Ecto neural progenitor cell (in vitro differentiated cells): ENCODE results near the gene RAPSN.

Experiments used
- DNase-seq: peaks from one replicate; pipeline ENCODE4 v3.0.0-alpha.2; 2018; ENCODE audit warnings: low spot score

RAPSN gene

DNA sequence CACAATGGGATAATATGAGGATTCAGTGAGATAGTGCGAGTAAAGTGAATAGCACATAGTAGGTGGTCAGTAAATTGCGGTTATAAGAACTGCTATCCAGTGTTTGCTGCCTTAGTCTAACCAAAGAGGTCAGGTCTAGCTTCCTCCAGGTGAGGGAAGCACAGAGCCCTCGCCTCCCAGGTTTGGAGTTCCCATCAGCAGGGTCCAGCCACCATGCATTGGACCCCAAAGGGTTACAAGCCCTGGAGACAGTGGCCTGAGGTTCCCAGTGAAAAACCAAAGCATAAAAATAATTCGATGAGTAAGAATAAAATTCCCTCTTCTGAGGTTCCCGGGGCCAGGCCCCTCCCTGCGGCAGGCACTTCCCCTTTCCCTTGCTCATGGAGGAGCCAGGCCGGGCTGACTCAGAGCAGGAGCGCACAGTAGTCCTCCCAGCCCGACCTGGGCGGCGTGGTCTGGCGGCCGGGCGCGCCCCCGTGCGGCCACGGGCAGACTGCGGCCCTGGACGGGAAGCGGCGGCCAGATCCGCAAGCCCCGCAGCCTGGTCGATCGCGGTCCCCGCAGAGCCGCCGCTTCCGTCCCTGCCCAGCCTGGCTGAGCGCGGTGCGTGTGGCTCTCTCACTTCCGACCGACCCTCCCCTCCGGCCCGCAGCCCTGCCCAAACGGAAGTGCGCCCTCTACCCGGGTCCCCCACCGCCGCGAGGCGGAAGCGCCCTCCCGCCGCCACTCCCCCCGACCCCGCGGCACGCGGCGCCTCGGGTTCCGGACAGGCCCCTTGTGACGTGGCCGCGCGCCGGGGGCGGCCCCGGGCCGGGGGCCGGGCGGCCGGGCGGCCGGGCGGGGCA, 41.0 kb downstream of the RAPSN start, which contains the start of gene SLC39A13:
TSS of gene SLC39A13 (plus strand) at position 845 of the 845 bp plus-strand sequence. CDS start 1,505 bp downstream, outside the sequence.
- peak; percentile 97 for DNase-seq

DNA sequence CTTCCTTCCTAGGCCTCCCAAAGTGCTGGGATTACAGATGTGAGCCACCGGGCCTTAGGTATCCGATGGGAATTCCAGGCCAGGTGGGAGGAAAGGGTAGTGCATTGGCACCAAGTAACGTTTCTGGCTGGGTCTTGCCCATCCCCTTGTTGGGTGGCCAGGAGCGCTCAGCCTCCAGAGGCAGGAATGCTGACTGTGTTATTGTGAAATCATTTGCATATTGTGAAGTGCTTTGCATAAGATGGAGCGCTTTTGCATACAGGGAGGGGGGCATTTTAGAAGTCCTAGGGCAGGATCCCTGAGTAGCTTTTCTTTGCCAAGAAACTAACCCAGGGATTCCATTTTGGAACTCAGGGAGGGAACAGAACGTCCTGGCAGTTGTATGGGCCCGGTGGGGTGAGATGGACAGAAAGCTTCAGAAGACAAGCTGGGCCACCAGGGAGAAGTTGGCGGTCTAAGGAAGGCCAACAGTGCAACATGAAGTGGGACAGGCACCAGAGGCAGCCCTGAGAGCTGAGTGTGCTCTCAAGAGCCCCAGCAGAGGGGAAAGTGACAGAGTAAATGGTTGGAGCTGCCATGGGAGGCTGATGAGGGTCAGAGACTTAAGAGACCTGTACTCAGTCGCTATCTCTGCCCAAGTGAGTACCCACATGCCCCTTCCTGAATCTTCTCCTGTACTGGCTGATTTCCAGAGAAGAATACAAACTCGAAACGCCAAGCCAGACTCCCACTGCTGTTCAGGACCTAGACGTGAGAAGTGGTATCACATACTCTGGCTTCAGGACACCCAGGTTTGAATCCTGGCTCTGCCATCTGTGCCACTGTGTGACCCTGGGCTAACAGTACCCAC, 41.8 kb downstream of the RAPSN start:
- DNase-seq, result no peak

GRCh38 chr11:47403571-47403970, 45.4 kb downstream of the RAPSN start:
- DNase-seq, result no peak

DNA sequence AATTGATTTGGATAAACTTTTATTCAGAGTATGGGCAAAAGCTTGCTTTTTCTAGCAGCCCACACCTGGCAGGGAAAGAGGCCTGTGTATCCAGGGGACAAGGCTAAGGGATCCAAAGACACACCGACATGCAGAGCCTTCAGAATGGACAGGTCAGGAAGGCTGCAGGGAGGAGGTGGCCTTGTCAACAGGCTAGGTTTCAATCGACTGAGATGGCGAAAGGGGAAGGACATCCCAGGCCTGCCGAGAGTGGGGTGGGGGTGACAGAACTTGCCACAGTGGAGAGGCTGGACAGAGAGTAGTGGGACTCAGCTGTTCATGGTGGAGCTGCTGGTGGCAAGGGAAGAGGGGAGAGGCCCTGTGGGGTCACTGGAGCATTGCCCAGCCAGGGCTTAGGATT, 45.8 kb downstream of the RAPSN start:
- no peak for DNase-seq

- DNase-seq, result no peak
Observed at GRCh38 chr11:47400768-47401279, 48.1 kb downstream of the RAPSN start.

- peak; percentile 46 for DNase-seq
Observed at GRCh38 chr11:47399860-47400767, 48.8 kb downstream of the RAPSN start.

DNA sequence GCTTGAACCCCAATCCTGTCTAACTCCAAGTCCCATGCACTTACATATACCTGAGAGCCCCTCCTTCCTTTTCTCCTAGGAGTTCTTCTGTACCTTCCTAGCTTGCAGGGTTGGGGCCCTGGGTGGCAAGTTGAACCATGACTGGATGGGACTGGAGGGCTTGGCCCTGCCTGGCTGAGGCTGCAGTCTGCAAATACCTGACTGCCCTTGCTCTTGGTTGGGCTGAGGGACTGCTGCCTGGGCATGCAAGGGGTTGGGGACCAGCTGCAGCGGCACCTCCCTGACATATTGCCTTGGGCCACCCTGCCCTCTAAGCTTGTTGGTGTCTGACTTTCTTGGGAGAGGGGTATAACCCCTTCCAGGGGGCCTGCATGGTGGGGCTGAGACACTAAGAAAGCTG, 50.4 kb downstream of the RAPSN start:
- DNase-seq, result no peak

DNA sequence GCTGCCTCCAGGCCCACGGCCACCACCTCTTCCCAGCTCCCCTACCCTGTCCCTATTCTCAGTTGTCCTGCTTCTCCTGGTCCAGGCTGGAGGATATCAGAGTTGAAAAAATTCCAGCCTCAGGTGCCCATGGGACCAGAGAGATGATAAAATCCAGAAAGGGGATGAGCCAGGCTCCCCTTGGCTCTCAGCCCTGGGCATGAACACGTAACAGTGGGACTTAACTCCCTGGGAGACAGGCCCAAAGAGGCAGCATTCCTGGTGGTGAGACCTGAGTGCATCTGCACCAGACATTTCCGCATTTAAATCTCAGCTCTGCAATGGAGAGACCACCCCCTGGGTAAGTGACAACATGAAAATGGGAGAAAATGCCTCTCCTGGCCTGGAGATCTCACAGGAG, 50.9 kb downstream of the RAPSN start:
- DNase-seq, result no peak

DNA sequence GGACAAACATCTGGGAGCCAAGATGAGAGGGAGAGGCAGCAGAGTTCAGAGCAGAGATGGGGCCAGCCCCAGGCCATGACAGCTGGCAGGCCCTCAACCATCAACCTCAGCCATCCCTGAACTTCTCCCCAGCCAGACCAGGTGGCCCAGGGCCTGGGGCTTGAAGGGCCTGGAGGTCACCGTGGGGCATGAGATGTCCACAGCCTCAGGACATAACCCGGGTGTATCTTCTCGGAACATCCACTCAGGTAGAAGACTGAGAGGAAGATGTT, 53.0 kb downstream of the RAPSN start:
- DNase-seq, result no peak

DNA sequence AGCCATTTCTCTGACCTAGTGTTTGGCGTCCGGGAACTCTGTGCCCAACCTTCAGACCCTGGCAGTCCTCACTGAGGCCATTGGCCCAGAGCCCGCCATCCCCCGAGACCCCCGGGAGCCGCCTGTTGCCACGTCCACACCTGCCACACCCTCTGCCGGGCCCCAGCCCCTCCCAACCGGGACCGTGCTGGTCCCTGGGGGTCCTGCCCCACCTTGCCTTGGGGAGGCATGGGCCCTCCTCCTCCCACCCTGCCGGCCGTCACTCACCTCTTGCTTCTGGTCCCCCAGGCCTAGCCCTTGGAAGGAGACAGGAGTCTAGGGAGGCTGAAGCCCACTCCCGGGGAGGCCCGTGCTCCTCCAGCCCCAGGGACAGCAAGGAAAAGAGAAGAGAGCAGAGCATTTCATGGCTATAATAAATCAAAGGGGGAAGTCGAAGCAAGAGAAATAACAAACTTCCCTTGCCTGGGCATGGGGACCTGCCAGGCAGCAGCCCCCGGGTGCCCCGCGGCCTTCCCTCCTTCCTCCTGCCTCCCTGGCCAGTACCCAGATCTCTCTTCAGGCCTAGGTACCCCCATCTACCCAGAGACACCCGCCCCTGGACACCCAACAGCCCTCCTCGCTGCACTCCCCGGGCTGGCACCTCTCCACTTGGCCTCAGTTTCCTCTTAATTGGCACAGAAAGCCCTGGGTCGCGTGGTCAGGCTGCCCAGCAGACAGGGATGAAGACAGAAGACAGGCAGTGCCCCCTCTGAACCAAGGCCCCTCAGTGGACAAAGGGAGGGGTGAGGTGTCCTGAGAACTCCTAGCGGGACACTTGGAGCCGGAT, 53.5 kb downstream of the RAPSN start:
- DNase-seq, result no peak

DNA sequence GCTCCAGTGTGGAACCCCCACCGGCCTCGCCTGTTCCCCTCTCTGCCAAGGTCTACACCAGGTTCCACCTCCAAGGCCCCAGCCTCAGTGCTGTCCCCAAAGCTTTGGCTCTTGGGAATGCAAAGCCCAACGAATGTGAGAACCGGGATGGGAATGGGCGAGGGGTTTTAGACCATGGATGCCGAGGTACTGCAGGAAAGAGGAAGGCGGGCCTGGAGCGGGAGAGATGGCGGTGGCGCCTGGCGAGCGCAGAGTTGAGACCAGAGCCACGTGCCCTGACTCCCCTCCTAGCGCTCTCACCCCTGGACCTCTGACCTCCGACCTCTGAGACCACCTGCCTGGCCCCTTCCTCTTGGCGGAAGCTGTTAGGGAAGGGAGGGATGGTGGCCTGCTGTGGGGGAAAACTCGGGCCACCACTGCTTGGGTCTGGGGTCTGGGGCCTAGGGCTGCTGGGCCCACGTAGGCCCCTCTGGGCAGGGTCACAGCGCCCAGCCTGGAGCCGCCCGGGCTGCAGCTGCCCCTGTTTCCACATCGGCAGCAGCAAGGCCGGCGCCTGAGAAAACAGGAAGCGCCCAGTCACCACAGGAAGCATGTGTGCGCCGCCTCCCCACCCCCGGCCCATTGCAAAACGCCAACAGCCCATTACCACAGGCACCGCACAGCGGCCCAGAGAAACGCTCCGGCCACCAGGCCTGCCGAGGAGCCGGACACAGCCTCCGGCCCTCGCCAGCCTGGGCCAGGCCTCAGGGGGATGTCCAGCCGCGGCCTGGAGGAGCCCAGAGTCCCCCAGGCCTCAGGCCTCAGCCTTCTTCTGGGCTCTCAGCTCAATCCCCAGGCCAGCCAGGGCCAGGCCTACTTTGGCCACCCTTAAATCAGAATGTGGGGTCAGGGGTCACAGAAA, 54.4 kb downstream of the RAPSN start:
- no peak for DNase-seq

DNA sequence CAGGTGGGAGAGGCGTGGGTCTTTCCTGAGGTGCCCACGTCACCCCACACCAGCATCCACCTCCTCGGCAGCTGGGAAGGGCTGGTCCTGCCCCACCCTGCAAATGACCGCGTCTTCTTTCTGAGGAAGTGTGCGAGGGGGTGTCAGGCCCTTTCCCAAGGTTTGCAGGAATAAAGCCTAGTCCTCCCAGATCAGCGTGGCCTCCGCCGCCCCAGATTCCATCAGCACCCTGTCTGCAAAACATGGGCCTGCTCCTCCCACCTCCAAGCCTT, 55.0 kb downstream of the RAPSN start:
- no peak for DNase-seq

DNA sequence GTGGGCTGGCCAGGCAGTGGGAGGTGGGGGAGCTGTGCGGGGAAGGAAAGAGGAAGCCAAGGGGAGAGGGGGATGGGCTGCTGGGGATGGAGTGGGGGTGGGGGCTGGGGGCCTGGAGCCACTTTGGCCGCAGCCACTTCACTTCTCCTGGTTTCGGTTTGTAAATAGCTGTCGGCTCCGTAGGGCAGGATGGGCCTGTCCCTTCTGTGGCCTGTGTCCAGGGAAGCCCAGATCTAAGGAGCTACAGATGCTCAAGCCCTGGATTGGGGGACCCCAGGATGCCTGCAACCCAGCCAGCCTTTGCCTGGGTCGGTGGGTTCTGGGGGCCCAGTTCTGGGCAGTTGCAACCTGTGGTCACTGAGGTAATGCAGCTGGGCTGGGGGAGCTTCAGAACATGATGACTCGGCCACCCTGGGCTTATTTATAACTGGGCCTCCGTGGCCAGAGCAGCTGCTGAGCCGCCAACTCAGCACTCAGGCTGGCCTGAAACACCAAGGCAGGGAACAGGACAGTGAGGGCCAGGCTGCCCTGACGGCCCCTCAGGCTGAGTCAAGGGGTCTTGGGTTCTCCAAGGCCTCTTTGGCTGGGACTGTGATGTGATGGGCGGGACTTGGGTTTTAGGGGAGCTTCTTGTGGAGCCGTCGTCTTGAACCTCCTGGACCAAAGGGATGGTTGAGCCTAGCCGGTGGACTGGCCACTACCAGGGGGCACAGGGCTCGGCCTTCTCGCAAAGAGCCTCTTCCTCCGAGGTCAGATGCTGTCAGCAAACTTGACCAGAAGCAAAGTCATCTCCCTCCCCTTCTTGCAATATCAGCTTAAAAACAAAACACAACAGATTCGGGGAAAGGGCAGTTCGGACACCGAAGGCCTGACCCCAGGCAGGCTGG, 55.5 kb downstream of the RAPSN start:
- DNase-seq, result peak; percentile 40

GRCh38 chr11:47392546-47393162, 56.3 kb downstream of the RAPSN start:
- DNase-seq, result no peak

DNA sequence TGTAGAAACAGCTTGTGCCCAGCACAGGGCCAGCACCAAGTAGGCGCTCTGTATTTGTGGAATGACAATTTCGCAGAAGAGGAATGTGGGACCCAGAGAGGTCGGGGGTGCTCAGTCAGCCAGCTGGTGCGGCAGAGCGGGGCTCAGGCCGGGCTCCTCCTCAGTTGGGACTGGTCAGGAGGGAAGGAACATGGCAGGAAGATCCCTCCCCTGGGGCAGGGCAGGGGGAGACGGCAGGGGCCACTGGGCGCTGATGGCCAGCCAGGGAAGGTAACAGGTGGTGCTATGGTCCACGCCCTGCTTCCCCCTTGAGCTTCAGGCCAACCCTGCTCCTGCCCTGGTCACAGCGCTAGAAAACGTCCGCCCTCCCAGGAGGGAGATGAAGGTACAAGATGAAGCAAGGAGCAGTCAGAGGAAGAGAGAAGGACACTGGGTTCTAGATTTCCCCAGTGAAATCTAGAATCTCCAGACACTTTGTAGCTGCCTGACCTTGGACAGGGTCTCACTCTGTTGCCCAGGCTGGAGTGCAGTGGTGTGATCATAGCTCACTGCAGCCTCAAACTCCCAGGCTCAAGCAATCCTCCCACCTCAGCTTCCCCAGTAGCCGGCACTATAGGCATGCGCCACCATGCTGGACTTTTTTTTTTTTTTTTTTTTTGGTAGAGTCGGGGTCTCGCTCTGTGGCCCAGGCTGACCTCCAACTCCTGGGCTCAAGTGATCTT, 57.1 kb downstream of the RAPSN start:
- DNase-seq, result no peak

DNA sequence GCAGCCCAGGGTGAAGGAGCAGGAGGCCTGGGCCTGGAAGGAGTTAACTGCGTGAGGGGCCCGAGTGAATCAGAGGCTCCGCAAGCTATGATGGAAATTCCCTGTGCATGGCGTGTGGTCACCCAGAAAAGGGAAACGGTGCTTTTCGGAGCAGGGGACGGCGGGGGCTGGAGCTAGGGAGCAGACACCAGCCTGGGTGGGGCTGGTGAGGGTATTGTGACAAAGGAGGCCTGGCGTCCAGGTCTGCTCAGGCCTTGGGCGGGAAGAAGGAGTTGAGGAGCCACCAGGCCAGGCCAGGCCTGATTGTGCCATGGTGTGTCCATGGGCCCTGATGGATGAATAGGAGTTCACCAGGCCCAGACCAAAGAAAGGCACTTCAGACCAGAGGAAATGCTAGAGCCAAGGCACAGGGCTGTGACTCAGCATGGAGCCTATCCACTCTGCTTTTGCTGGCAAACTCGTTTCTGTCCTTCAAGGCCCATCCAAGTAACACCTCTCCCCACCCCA, 57.8 kb downstream of the RAPSN start:
- DNase-seq, result no peak

DNA sequence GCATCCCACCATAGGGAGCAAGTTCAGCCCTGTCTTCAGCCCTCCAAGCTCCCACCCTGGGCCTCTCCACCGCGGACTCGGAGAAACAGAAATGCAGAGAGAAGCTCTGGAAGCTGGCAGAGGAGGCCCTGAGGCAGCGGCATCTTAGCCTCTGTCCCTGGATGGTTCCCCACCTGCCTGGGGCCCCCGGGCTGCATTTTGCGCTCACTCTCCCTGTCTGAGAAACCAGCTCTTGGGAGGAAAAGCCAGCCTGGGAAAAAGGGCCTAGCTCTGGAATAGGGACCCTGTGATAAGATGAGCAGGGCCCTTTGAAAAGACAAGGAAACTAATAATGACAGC, 58.5 kb downstream of the RAPSN start:
- DNase-seq, result no peak
